ENCODE data around the gene NOL4L. TPM values are rescaled to one million over a fixed set of nuclear protein-coding genes. Genes with fewer than 3 reads are reported as not detected.

NOL4L gene
- total and polyA plus RNA-seq, 4 donors, result 7.9 to 20.6 (median 12.2) TPM

GRCh38 chr20:32628960-32629530 is 43.9 kb upstream of the NOL4L start:
- no peak for TF ChIP-seq CTCF (IDR thresholded peaks at IDR 0.05; ENCODE audit: control extremely low read depth, extremely low read depth)
- no peaks in the 10 kb centered on the region for H3K9me3 ChIP-seq (ENCODE audit: control insufficient read depth in 4 of 4, insufficient read depth in 3 of 4, low read length in 3 of 4)
- WGBS, 2 donors, result 69 to 82% methylated on average over 7 of the region's 7 CpGs

GRCh38 chr20:32626859-32627636 is 41.9 kb upstream of the NOL4L start:
- no peak for ATAC-seq (ENCODE audit: insufficient read depth, low FRiP score)
- 6 to 10% methylated on average over 26 of the region's 26 CpGs for WGBS, 2 donors
- Histone ChIP-seq H3K27me3 (ENCODE audit: control insufficient read depth in 3 of 3, insufficient read depth in 3 of 3, low read length in 2 of 3) (no peaks in the 10 kb centered on the region), H3K4me3 (no peak overlapping the region), H3K36me3 (ENCODE audit: control insufficient read depth in 4 of 4, insufficient read depth in 4 of 4, low read length in 4 of 4) (no peaks in the 10 kb centered on the region), H3K4me1 (ENCODE audit: control insufficient read depth in 5 of 5, insufficient read depth in 5 of 5, low read length in 5 of 5) (peaks cover 0 to 15% (median 6%) of the 10 kb centered on the region in 5 donors), H3K9ac (ENCODE audit: insufficient read depth in 1 of 2, low read length in 2 of 2) (peak overlapping the region; percentile 19 to 27), H3K9me3 (ENCODE audit: control insufficient read depth in 4 of 4, insufficient read depth in 3 of 4, low read length in 3 of 4) (no peaks in the 10 kb centered on the region), H3K27ac (ENCODE audit: low read depth in 1 of 2, low read length in 1 of 2) (no peak overlapping the region)
- TF ChIP-seq CTCF (IDR thresholded peaks at IDR 0.05; ENCODE audit: control extremely low read depth, extremely low read depth), result no peak
- peak; percentile 51 to 63 (median 58) for DNase-seq

More at GRCh38 chr20:32628960-32629530, 43.9 kb upstream of the NOL4L start:
- Histone ChIP-seq H3K4me3 (no peak overlapping the region), H3K9ac (ENCODE audit: insufficient read depth in 1 of 2, low read length in 2 of 2) (no peak overlapping the region), H3K27me3 (ENCODE audit: control insufficient read depth in 3 of 3, insufficient read depth in 3 of 3, low read length in 2 of 3) (no peaks in the 10 kb centered on the region), H3K27ac (ENCODE audit: low read depth in 1 of 2, low read length in 1 of 2) (no peak overlapping the region), H3K4me1 (ENCODE audit: control insufficient read depth in 5 of 5, insufficient read depth in 5 of 5, low read length in 5 of 5) (peaks cover 0 to 15% (median 6%) of the 10 kb centered on the region in 5 donors), H3K36me3 (ENCODE audit: control insufficient read depth in 4 of 4, insufficient read depth in 4 of 4, low read length in 4 of 4) (no peaks in the 10 kb centered on the region)
- ATAC-seq (ENCODE audit: insufficient read depth, low FRiP score), result no peak
- no peak for DNase-seq

- DNase-seq, result no peak
- H3K9ac ChIP-seq (ENCODE audit: insufficient read depth in 1 of 2, low read length in 2 of 2), result no peak overlapping the region
- no peaks in the 10 kb centered on the region for H3K9me3 ChIP-seq (ENCODE audit: control insufficient read depth in 4 of 4, insufficient read depth in 3 of 4, low read length in 3 of 4)
- 82 to 87% methylated on average over 3 of the region's 3 CpGs for WGBS, 2 donors
- H3K4me3 ChIP-seq, result no peak overlapping the region
- H3K27me3 ChIP-seq (ENCODE audit: control insufficient read depth in 3 of 3, insufficient read depth in 3 of 3, low read length in 2 of 3), result no peaks in the 10 kb centered on the region
- no peak for TF ChIP-seq CTCF (IDR thresholded peaks at IDR 0.05; ENCODE audit: control extremely low read depth, extremely low read depth)
- H3K27ac ChIP-seq (ENCODE audit: low read depth in 1 of 2, low read length in 1 of 2), result no peak overlapping the region
- no peak for ATAC-seq (ENCODE audit: insufficient read depth, low FRiP score)
- H3K4me1 ChIP-seq (ENCODE audit: control insufficient read depth in 5 of 5, insufficient read depth in 5 of 5, low read length in 5 of 5), result peaks cover 0 to 15% (median 6%) of the 10 kb centered on the region in 5 donors
- H3K36me3 ChIP-seq (ENCODE audit: control insufficient read depth in 4 of 4, insufficient read depth in 4 of 4, low read length in 4 of 4), result no peaks in the 10 kb centered on the region
Measured at GRCh38 chr20:32626407-32626806, 41.3 kb upstream of the NOL4L start.

Measured in lung (tissue), 12 donors.